Measurements from ENCODE around the gene AHCTF1. TPM values are rescaled to one million over a fixed set of nuclear protein-coding genes. Genes with fewer than 3 reads are reported as not detected.

Gene AHCTF1
- total RNA-seq, 4 donors from 2014 or later = 30.7 to 45.3 (median 42.0) TPM

DNA sequence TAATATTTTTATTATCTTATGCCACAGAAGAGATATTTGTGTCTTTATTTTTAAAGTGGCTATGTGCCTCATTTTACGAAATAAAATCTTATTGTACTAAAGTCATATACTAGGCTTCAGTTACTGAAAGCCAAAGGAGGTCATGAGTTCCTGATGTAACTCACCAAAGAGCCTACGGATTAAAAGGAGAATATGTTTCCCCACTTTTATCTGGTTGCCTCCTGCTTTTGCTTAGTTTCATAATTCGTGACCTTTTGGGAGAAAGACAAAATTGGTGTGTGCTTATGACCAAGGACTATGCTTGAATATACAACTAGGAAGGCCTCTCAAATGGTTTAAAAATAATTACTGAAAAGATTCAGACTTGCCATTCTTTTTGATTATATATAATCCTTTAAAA, 18.2 kb upstream of the AHCTF1 start:
- intact Hi-C loops (cut with DNase I) = no loop called here
- H3K4me1 ChIP-seq = peaks cover 0 to 54% (median 37%) of the 10 kb centered on the region in 4 donors
- no peak overlapping the region for H3K27ac ChIP-seq (replicated peaks in 1 of 4)
- H3K27me3 ChIP-seq = no peaks in the 10 kb centered on the region
- no peaks in the 10 kb centered on the region for H3K36me3 ChIP-seq
- H3K9me3 ChIP-seq = no peaks in the 10 kb centered on the region
- 96% methylated on average over 3 of the region's 3 CpGs for WGBS
- DNase-seq (ENCODE audit: extremely low spot score) = no peak
- no peak overlapping the region for H3K4me3 ChIP-seq
- TF ChIP-seq POLR2AphosphoS5 (IDR thresholded peaks at IDR 0.05) (no peak), POLR2A (IDR thresholded peaks at IDR 0.05; ENCODE audit: low read depth) (no peak), EP300 (IDR thresholded peaks at IDR 0.05) (no peak)
- TF ChIP-seq, protein P1, sequence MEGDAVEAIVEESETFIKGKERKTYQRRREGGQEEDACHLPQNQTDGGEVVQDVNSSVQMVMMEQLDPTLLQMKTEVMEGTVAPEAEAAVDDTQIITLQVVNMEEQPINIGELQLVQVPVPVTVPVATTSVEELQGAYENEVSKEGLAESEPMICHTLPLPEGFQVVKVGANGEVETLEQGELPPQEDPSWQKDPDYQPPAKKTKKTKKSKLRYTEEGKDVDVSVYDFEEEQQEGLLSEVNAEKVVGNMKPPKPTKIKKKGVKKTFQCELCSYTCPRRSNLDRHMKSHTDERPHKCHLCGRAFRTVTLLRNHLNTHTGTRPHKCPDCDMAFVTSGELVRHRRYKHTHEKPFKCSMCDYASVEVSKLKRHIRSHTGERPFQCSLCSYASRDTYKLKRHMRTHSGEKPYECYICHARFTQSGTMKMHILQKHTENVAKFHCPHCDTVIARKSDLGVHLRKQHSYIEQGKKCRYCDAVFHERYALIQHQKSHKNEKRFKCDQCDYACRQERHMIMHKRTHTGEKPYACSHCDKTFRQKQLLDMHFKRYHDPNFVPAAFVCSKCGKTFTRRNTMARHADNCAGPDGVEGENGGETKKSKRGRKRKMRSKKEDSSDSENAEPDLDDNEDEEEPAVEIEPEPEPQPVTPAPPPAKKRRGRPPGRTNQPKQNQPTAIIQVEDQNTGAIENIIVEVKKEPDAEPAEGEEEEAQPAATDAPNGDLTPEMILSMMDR (IDR thresholded peaks at IDR 0.05) = no peak

DNA sequence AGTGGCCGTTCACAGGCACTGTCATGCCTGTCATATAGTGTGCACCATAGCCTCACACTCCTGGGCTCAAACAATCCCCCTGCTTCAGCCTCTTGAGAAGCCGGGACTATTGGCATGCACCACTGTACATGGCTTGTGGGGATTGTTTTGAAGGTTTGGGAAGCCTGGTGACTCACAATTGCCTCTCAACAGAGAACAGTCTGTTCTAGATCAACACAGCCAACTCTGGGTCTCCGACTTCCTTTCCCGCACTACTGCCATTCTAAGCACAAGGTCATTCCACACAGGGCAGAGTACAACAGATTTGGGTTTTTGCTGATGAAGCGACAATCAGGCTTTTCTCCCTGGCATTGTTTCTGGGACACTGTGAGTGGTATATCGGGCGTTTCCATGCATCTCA, 15.5 kb upstream of the AHCTF1 start:
- Histone ChIP-seq H3K36me3 (no peaks in the 10 kb centered on the region), H3K9me3 (no peaks in the 10 kb centered on the region), H3K4me3 (no peak overlapping the region), H3K4me1 (peaks cover 0 to 40% (median 30%) of the 10 kb centered on the region in 4 donors), H3K27me3 (no peaks in the 10 kb centered on the region), H3K27ac (replicated peaks in 1 of 4) (peak overlapping the region; percentile 59 to 84 (median 72))
- no peak for DNase-seq (ENCODE audit: extremely low spot score)
- intact Hi-C loops (cut with DNase I) = no loop called here
- 82% methylated on average over 7 of the region's 7 CpGs for WGBS
- TF ChIP-seq EP300 (IDR thresholded peaks at IDR 0.05) = peak; percentile 83
- TF ChIP-seq, protein P1 (IDR thresholded peaks at IDR 0.05) = no peak
- no peak for TF ChIP-seq POLR2A (IDR thresholded peaks at IDR 0.05; ENCODE audit: low read depth)
- peak; percentile 65 to 85 for TF ChIP-seq POLR2AphosphoS5 (IDR thresholded peaks at IDR 0.05)

DNA sequence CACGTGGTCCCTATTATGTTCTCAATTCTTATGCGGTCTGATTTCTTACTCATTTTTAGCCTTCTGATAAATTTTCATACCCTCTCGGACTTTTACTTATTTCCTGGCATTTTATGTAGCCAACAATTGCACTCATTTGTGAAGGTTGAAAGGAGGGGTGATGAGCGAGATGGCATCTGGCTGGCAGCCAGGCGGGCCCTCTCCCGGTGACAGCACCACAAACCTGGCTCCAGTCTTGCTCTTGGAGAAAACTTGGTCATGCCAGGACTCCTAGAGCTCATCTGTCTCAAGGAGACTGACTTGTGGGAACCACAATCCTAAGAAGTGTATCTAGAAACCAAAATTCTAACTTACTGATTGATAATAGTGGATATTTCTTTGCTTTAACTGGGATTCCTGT, 14.6 kb upstream of the AHCTF1 start:
- no peak for DNase-seq (ENCODE audit: extremely low spot score)
- 86% methylated on average over 6 of the region's 6 CpGs for WGBS
- peak overlapping the region; percentile 59 to 84 (median 72) for H3K27ac ChIP-seq (replicated peaks in 1 of 4)
- H3K4me3 ChIP-seq = no peak overlapping the region
- intact Hi-C loops (cut with DNase I) = no loop called here
- peaks cover 0 to 40% (median 30%) of the 10 kb centered on the region in 4 donors for H3K4me1 ChIP-seq
- no peaks in the 10 kb centered on the region for H3K27me3 ChIP-seq
- H3K9me3 ChIP-seq = no peaks in the 10 kb centered on the region
- H3K36me3 ChIP-seq = no peaks in the 10 kb centered on the region
- no peak for TF ChIP-seq EP300 (IDR thresholded peaks at IDR 0.05)
- no peak for TF ChIP-seq POLR2A (IDR thresholded peaks at IDR 0.05; ENCODE audit: low read depth)
- TF ChIP-seq, protein P1 (IDR thresholded peaks at IDR 0.05) = no peak
- no peak for TF ChIP-seq POLR2AphosphoS5 (IDR thresholded peaks at IDR 0.05)

DNA sequence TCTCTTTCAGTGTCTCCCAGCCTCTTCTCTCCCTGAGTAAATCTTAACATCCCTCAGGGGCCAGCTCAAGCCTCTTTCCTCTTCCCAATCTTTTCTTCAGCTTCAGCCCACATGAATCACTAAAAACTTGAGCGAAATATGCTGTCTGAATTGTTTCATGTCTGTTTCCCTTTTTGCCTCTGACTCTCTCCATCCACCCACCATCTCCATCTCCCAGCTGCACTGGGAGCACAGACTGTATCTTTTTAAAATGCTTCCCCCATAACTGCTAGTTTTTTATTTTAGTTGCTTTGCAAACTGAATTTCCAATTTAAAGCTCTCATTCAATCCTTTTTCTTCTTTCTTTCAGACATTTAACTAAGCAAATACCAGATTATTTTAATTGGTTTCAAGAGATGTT, 3.0 kb upstream of the AHCTF1 start:
- peaks cover 0 to under 1% (median 0%) of the 10 kb centered on the region in 4 donors for H3K36me3 ChIP-seq
- peak; percentile 21 for DNase-seq (ENCODE audit: extremely low spot score)
- peak overlapping the region in 1 of 4 donors; percentile 41 for H3K27ac ChIP-seq (replicated peaks in 1 of 4)
- no peak for TF ChIP-seq POLR2A (IDR thresholded peaks at IDR 0.05; ENCODE audit: low read depth)
- no peak for TF ChIP-seq EP300 (IDR thresholded peaks at IDR 0.05)
- TF ChIP-seq, protein P1 (IDR thresholded peaks at IDR 0.05) = no peak
- TF ChIP-seq POLR2AphosphoS5 (IDR thresholded peaks at IDR 0.05) = no peak
- no peaks in the 10 kb centered on the region for H3K9me3 ChIP-seq
- intact Hi-C loops (cut with DNase I) = loop anchor here (10.0 kb wide), 1 partner anchor 170 kb away; the partner anchor contains the start of gene ZNF669
- peaks cover 12 to 20% (median 16%) of the 10 kb centered on the region in 4 donors for H3K4me1 ChIP-seq
- WGBS = 79% methylated on average over 1 of the region's 1 CpG
- H3K4me3 ChIP-seq = no peak overlapping the region
- no peaks in the 10 kb centered on the region for H3K27me3 ChIP-seq

DNA sequence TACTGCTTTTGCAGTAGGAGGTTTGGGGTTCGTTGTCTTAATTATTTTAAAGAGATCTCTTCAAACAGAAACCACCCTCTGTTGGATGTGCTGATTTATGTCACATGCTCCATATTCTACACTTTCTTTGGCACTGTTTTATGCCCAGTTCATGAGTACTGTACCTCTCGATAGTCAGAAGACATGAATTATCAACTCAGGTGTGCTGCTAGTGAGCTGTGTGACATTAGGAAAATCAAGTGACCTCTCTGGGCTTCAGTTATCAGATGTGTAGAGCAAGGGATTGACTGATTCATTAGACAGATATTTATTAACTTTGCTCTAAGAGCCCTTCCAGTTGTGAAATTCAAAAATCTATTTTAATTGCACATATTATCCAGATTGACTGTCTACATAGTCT, 2.1 kb upstream of the AHCTF1 start:
- H3K4me3 ChIP-seq = no peak overlapping the region
- WGBS = 85% methylated on average over 2 of the region's 2 CpGs
- no peaks in the 10 kb centered on the region for H3K9me3 ChIP-seq
- no peaks in the 10 kb centered on the region for H3K27me3 ChIP-seq
- no peak overlapping the region for H3K27ac ChIP-seq (replicated peaks in 1 of 4)
- no peak for DNase-seq (ENCODE audit: extremely low spot score)
- H3K4me1 ChIP-seq = peaks cover 19 to 28% (median 25%) of the 10 kb centered on the region in 4 donors
- intact Hi-C loops (cut with DNase I) = loop anchor here (10.0 kb wide), 1 partner anchor 171 kb away; the partner anchor contains the start of gene ZNF669
- TF ChIP-seq, protein P1 (IDR thresholded peaks at IDR 0.05) = no peak
- TF ChIP-seq EP300 (IDR thresholded peaks at IDR 0.05) (no peak), POLR2A (IDR thresholded peaks at IDR 0.05; ENCODE audit: low read depth) (no peak), POLR2AphosphoS5 (IDR thresholded peaks at IDR 0.05) (no peak)
- peaks cover 0 to 8% (median 3%) of the 10 kb centered on the region in 4 donors for H3K36me3 ChIP-seq
